ENCODE results near the gene ACKR3. TPM values are rescaled to one million over a fixed set of nuclear protein-coding genes. Genes with fewer than 3 reads are reported as not detected.

ACKR3 gene
- total and polyA plus RNA-seq, 2 experiments from 2014 or later, result 1.0 to 3.0 TPM

GRCh38 chr2:236613612-236614011 is 44.0 kb downstream of the ACKR3 start (continued):
- TF ChIP-seq ZNF462 (CRISPR knock-in tag; IDR thresholded peaks at IDR 0.05) (no peak), STAT1 (IDR thresholded peaks at IDR 0.05; ENCODE audit: unreplicated experiment) (no peak), ZNF331 (CRISPR knock-in tag; IDR thresholded peaks at IDR 0.05; ENCODE audit: low read depth) (no peak), EZH2 (IDR thresholded peaks at IDR 0.05; ENCODE audit: low read depth, unreplicated experiment) (no peak)
- TF ChIP-seq, protein P1, sequence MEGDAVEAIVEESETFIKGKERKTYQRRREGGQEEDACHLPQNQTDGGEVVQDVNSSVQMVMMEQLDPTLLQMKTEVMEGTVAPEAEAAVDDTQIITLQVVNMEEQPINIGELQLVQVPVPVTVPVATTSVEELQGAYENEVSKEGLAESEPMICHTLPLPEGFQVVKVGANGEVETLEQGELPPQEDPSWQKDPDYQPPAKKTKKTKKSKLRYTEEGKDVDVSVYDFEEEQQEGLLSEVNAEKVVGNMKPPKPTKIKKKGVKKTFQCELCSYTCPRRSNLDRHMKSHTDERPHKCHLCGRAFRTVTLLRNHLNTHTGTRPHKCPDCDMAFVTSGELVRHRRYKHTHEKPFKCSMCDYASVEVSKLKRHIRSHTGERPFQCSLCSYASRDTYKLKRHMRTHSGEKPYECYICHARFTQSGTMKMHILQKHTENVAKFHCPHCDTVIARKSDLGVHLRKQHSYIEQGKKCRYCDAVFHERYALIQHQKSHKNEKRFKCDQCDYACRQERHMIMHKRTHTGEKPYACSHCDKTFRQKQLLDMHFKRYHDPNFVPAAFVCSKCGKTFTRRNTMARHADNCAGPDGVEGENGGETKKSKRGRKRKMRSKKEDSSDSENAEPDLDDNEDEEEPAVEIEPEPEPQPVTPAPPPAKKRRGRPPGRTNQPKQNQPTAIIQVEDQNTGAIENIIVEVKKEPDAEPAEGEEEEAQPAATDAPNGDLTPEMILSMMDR (conservative IDR thresholded peaks at IDR 0.05; ENCODE audit: low read depth in 2 of 2), result no peak

GRCh38 chr2:236614551-236614950 is 44.9 kb downstream of the ACKR3 start:
- Histone ChIP-seq H4K20me1 (replicated peaks; ENCODE audit: insufficient read depth) (no peaks in the 10 kb centered on the region), H3K36me3 (ENCODE audit: insufficient read depth) (no peaks in the 10 kb centered on the region), H3K27me3 (ENCODE audit: insufficient read depth) (no peaks in the 10 kb centered on the region), H3K9me2 (ENCODE audit: insufficient read depth) (no peaks in the 10 kb centered on the region), H3K79me2 (replicated peaks; ENCODE audit: insufficient read depth) (no peaks in the 10 kb centered on the region), H3K27ac (ENCODE audit: low read depth) (no peak overlapping the region), H3K4me3 (no peak overlapping the region), H2AFZ (no peak overlapping the region), H3F3A (replicated peaks; ENCODE audit: low read depth) (no peaks in the 10 kb centered on the region), H3K4me2 (no peak overlapping the region), H3K4me1 (ENCODE audit: insufficient read depth) (no peaks in the 10 kb centered on the region)
- Mint-ChIP-seq H3K27me3 (ENCODE audit: insufficient read depth, low read depth, poor library complexity) (peaks cover 6% of the 10 kb centered on the region), H3K36me3 (ENCODE audit: low read depth) (no peaks in the 10 kb centered on the region), H3K4me1 (no peaks in the 10 kb centered on the region; the same call in 2 of the 3 replicates), H3K9me3 (no peaks in the 10 kb centered on the region), H3K4me3 (no peak overlapping the region), H3K27ac (no peak overlapping the region)
- ATAC-seq (no peak), DNase-seq (ENCODE audit: low spot score) (no peak)
- TF ChIP-seq EZH2 (IDR thresholded peaks at IDR 0.05; ENCODE audit: low read depth, unreplicated experiment) (no peak), NANOG (IDR thresholded peaks at IDR 0.05; ENCODE audit: borderline replicate concordance) (no peak), EZH2phosphoT487 (IDR thresholded peaks at IDR 0.05; ENCODE audit: unreplicated experiment) (no peak), ZNF114 (CRISPR knock-in tag; IDR thresholded peaks at IDR 0.05) (no peak), JUNB (IDR thresholded peaks at IDR 0.05; ENCODE audit: unreplicated experiment) (no peak), ZNF331 (CRISPR knock-in tag; IDR thresholded peaks at IDR 0.05; ENCODE audit: low read depth) (no peak), STAT1 (IDR thresholded peaks at IDR 0.05; ENCODE audit: unreplicated experiment) (no peak), POLR2AphosphoS5 (IDR thresholded peaks at IDR 0.05; ENCODE audit: low read depth) (no peak), CREB1 (CRISPR knock-in tag; IDR thresholded peaks at IDR 0.05; ENCODE audit: low read depth) (no peak)
- TF ChIP-seq, protein P1 (conservative IDR thresholded peaks at IDR 0.05; ENCODE audit: low read depth in 2 of 2), result no peak
- TF ChIP-seq, protein P2, sequence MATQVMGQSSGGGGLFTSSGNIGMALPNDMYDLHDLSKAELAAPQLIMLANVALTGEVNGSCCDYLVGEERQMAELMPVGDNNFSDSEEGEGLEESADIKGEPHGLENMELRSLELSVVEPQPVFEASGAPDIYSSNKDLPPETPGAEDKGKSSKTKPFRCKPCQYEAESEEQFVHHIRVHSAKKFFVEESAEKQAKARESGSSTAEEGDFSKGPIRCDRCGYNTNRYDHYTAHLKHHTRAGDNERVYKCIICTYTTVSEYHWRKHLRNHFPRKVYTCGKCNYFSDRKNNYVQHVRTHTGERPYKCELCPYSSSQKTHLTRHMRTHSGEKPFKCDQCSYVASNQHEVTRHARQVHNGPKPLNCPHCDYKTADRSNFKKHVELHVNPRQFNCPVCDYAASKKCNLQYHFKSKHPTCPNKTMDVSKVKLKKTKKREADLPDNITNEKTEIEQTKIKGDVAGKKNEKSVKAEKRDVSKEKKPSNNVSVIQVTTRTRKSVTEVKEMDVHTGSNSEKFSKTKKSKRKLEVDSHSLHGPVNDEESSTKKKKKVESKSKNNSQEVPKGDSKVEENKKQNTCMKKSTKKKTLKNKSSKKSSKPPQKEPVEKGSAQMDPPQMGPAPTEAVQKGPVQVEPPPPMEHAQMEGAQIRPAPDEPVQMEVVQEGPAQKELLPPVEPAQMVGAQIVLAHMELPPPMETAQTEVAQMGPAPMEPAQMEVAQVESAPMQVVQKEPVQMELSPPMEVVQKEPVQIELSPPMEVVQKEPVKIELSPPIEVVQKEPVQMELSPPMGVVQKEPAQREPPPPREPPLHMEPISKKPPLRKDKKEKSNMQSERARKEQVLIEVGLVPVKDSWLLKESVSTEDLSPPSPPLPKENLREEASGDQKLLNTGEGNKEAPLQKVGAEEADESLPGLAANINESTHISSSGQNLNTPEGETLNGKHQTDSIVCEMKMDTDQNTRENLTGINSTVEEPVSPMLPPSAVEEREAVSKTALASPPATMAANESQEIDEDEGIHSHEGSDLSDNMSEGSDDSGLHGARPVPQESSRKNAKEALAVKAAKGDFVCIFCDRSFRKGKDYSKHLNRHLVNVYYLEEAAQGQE (IDR thresholded peaks at IDR 0.05; ENCODE audit: unreplicated experiment), result no peak

Data from GM23338 (cell line).